ENCODE results near the gene RALGAPA1. TPM values are rescaled to one million over a fixed set of nuclear protein-coding genes. Genes with fewer than 3 reads are reported as not detected.
"Not testable (repeated sequence)": the region's sequence is repeated elsewhere in the genome, so short reads cannot be mapped to it uniquely, and the experiment has no call there.

RALGAPA1 gene
- total and polyA plus RNA-seq, 5 experiments from 2014 or later = 15.3 to 74.2 (median 25.9) TPM

DNA sequence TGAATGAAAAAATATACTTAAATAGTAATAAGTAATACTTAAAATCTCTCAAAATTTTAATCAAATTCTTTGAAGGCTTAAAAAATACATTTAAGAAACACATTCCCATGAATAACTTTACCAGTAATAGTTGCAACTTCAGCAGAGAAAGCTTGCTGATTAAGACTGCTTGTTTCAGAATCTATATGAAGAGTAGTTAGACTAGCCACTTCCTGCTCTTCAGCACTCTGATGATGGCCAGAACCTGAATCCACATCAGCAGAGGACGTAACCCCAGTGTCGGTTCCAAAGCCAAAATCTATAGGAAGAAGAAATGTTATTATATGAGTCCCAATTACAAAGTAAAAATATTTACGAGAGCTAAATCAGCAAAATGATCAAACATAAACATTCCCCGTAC is 125.4 kb downstream of the RALGAPA1 start:
- peaks cover 0 to 59% (median 7%) of the 10 kb centered on the region in 3 donors for H3K36me3 Mint-ChIP-seq
- H3K4me1 Mint-ChIP-seq, H3K9me3 Mint-ChIP-seq, POLR2A ChIA-PET, DNase-seq, H3K27me3 Mint-ChIP-seq, H3K27ac Mint-ChIP-seq, H3K4me3 Mint-ChIP-seq, ATAC-seq: not testable (repeated sequence)

DNA sequence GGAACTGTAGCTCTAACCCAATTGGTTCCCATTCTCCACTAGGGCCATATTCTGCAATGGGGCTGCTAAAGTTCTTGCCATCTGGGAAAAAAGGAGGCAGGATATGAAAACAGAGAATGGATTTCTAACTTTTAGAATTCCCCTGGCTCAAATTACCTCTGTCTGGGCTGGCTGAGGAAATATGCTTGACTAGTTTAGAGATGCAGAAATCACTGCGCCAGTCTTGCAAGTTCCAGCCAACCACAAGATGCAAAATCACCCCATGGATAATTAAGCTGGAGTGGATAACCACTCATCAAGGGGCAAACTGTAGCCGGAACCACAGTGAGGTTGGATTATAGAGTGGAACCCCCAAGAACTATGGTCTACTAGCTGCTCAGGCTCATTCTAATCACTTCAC is 126.3 kb downstream of the RALGAPA1 start:
- no peak overlapping the region for H3K4me3 Mint-ChIP-seq
- ATAC-seq = no peak
- no peak for DNase-seq
- peaks cover 0 to 59% (median 12%) of the 10 kb centered on the region in 3 donors for H3K36me3 Mint-ChIP-seq
- H3K27me3 Mint-ChIP-seq = no peaks in the 10 kb centered on the region
- H3K27ac Mint-ChIP-seq = no peak overlapping the region
- no peaks in the 10 kb centered on the region for H3K9me3 Mint-ChIP-seq
- POLR2A ChIA-PET = no interaction called here
- peaks cover 0 to 2% (median 0%) of the 10 kb centered on the region in 4 donors for H3K4me1 Mint-ChIP-seq

GRCh38 chr14:35678403-35679028 is 130.6 kb downstream of the RALGAPA1 start:
- H3K27me3 Mint-ChIP-seq = no peaks in the 10 kb centered on the region
- H3K4me3 Mint-ChIP-seq = no peak overlapping the region
- DNase-seq (no peak), ATAC-seq (no peak)
- no peaks in the 10 kb centered on the region for H3K4me1 Mint-ChIP-seq
- peaks cover 0 to 74% (median 28%) of the 10 kb centered on the region in 3 donors for H3K36me3 Mint-ChIP-seq
- H3K9me3 Mint-ChIP-seq = no peaks in the 10 kb centered on the region
- peak overlapping the region in 1 of 10 donors; percentile 29 for H3K27ac Mint-ChIP-seq
- POLR2A ChIA-PET = no interaction called here

DNA sequence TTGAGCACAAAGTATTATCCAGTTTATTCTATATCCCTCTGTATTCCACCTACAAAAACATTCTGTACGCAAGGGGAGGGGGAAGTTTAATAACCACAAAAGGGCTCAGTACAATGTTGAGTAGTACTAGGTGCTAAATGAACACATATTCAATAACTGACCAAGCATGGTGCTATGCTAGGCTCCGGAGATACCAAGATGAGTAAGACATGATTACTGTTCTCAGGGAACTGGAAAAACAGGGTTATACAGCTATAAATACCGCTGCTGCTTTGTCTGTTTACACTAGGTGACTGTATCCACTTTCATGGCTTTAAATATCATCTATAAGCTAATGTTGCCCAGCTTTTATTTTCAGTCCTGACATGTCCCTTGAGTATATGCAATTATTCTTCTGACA is 139.3 kb downstream of the RALGAPA1 start:
- DNase-seq (no peak), ATAC-seq (no peak)
- peaks cover 0 to 4% (median 0%) of the 10 kb centered on the region in 4 donors for H3K4me1 Mint-ChIP-seq
- POLR2A ChIA-PET = no interaction called here
- peaks cover 5 to 74% (median 16%) of the 10 kb centered on the region in 3 donors for H3K36me3 Mint-ChIP-seq
- H3K4me3 Mint-ChIP-seq = no peak overlapping the region
- H3K27ac Mint-ChIP-seq = no peak overlapping the region
- H3K27me3 Mint-ChIP-seq = no peaks in the 10 kb centered on the region
- H3K9me3 Mint-ChIP-seq = no peaks in the 10 kb centered on the region

DNA sequence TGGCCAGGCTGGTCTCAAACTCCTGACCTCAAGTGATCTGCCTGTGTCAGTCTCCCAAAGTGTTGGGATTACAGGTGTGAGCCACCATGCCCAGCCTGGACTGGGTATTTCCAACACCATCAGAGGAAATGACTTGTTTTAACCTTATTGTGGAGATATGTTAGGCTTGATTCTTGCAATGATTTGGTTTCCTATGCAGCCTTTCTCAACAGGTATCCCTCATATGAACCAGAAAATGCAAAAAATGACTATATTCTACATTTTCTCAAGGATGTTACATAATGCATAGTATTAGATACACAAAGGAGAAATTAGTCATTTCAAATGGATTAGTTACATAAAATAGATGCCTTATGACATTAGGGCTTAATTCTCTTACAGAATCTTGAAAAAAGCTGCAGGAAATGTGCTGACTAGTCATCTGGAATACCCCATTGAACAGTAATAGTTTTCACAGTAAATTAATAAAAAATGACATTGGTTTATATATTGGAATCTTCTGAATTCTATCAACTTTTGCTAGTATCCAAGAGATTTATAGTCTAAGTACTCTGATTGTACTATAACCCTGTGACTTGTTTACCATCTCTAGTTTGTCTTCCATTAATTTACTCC is 142.6 kb downstream of the RALGAPA1 start:
- DNase-seq (no peak), ATAC-seq (no peak)
- POLR2A ChIA-PET = no interaction called here
- Mint-ChIP-seq H3K9me3 (no peaks in the 10 kb centered on the region), H3K36me3 (peaks cover 18 to 81% (median 28%) of the 10 kb centered on the region in 3 donors), H3K27ac (peak overlapping the region in 1 of 10 donors; percentile 16), H3K4me3 (no peak overlapping the region), H3K27me3 (no peaks in the 10 kb centered on the region), H3K4me1 (peaks cover 0 to 5% (median 0%) of the 10 kb centered on the region in 4 donors)

DNA sequence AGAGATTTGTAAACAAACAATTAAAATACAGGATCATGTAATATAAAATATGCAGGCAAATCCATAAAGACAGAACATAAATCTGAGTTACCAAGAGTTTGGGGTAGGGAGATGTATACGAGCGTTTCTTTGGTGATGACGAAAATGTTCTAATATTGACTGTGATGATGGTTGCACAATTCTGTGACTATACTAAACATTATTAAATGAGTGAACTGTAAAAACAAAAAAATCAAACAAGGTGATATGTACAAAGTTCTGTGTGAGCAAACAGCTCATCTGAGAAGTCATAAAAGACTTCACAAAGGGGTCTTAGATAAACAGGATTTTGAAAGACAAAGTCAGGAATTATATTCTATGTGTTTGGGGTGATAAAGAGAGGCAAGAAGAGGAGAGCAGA is 147.2 kb downstream of the RALGAPA1 start:
- POLR2A ChIA-PET = no interaction called here
- Mint-ChIP-seq H3K36me3 (peaks cover 14 to 64% (median 33%) of the 10 kb centered on the region in 3 donors), H3K27me3 (no peaks in the 10 kb centered on the region), H3K4me3 (no peak overlapping the region), H3K27ac (peak overlapping the region in 2 of 10 donors; percentile 15 to 16), H3K9me3 (no peaks in the 10 kb centered on the region), H3K4me1 (peaks cover 0 to 3% (median 0%) of the 10 kb centered on the region in 4 donors)
- ATAC-seq = no peak
- no peak for DNase-seq

GRCh38 chr14:35653045-35653444 is 156.1 kb downstream of the RALGAPA1 start:
- H3K9me3 Mint-ChIP-seq = no peaks in the 10 kb centered on the region
- POLR2A ChIA-PET = no interaction called here
- ATAC-seq (no peak), DNase-seq (no peak)
- H3K36me3 Mint-ChIP-seq = peaks cover 6 to 60% (median 35%) of the 10 kb centered on the region in 3 donors
- peak overlapping the region in 5 of 10 donors; percentile 6 to 44 (median 32) for H3K27ac Mint-ChIP-seq
- peaks cover 0 to 2% (median 0%) of the 10 kb centered on the region in 4 donors for H3K4me1 Mint-ChIP-seq
- no peaks in the 10 kb centered on the region for H3K27me3 Mint-ChIP-seq
- H3K4me3 Mint-ChIP-seq = no peak overlapping the region

DNA sequence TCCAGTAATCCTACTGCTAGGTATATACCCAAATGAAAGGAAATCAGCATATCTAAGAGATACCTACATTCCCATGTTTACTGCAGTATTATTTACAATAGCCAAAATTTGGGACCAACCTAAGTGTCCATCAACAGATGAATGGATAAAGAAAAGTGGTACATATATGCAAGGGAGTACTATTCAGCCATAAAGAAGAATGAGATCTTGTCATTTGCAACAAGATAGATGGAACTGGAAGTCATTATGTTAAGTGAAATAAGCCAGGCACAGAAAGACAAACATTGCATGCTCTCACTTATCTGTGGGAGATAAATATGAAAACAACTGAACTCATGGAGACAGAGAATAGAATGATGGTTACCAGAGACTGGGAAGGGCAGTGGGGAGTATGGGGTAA is 165.6 kb downstream of the RALGAPA1 start:
- Mint-ChIP-seq H3K4me3 (no peak overlapping the region), H3K9me3 (peaks cover 11 to 39% (median 22%) of the 10 kb centered on the region in 9 donors), H3K36me3 (peaks cover 55 to 84% (median 79%) of the 10 kb centered on the region in 3 donors), H3K27ac (no peak overlapping the region), H3K4me1 (peaks cover 0 to 5% (median 0%) of the 10 kb centered on the region in 4 donors), H3K27me3 (no peaks in the 10 kb centered on the region)
- ATAC-seq = no peak
- DNase-seq = no peak
- POLR2A ChIA-PET = no interaction called here

- H3K4me1 Mint-ChIP-seq = peaks cover 0 to 5% (median 0%) of the 10 kb centered on the region in 4 donors
- H3K27ac Mint-ChIP-seq = no peak overlapping the region
- POLR2A ChIA-PET = no interaction called here
- H3K36me3 Mint-ChIP-seq = peaks cover 45 to 87% (median 70%) of the 10 kb centered on the region in 3 donors
- peaks cover 2 to 30% (median 12%) of the 10 kb centered on the region in 9 donors for H3K9me3 Mint-ChIP-seq
- no peaks in the 10 kb centered on the region for H3K27me3 Mint-ChIP-seq
- DNase-seq (no peak), ATAC-seq (no peak)
- H3K4me3 Mint-ChIP-seq = no peak overlapping the region
Measured at GRCh38 chr14:35637851-35638250, 171.2 kb downstream of the RALGAPA1 start.

GRCh38 chr14:35637269-35637668 is 171.8 kb downstream of the RALGAPA1 start:
- DNase-seq = no peak
- POLR2A ChIA-PET = no interaction called here
- H3K27ac Mint-ChIP-seq = no peak overlapping the region
- no peak overlapping the region for H3K4me3 Mint-ChIP-seq
- no peaks in the 10 kb centered on the region for H3K27me3 Mint-ChIP-seq
- H3K36me3 Mint-ChIP-seq = peaks cover 40 to 84% (median 64%) of the 10 kb centered on the region in 3 donors
- peaks cover 0 to 5% (median 0%) of the 10 kb centered on the region in 4 donors for H3K4me1 Mint-ChIP-seq
- ATAC-seq = no peak
- peaks cover 2 to 24% (median 8%) of the 10 kb centered on the region in 9 donors for H3K9me3 Mint-ChIP-seq

GRCh38 chr14:35632676-35633075 is 176.4 kb downstream of the RALGAPA1 start:
- DNase-seq (no peak), ATAC-seq (no peak)
- POLR2A ChIA-PET = no interaction called here
- no peak overlapping the region for H3K27ac Mint-ChIP-seq
- H3K4me3 Mint-ChIP-seq = no peak overlapping the region
- no peaks in the 10 kb centered on the region for H3K27me3 Mint-ChIP-seq
- peaks cover 11 to 56% (median 30%) of the 10 kb centered on the region in 3 donors for H3K36me3 Mint-ChIP-seq
- H3K4me1 Mint-ChIP-seq = peaks cover 0 to 5% (median 1%) of the 10 kb centered on the region in 4 donors
- H3K9me3 Mint-ChIP-seq = peaks cover 0 to 9% (median 0%) of the 10 kb centered on the region in 9 donors

DNA sequence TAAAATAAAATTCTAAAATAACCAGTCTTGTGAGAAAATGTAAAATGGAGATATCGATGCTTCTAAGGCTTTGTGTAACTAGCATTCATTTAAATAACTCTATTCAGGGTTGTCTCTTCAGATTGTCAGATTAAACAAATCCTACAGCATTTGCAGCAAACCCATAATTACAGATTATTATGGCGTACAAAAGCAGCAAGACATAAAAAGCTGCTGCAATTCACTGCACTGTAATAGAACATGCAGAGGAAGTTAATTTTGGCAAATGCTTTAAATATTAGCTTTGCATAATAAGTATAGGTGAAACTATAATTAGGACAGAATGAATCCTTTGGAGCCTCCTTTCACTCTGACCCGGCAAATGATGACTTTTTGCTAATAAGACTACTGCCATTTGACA is 176.8 kb downstream of the RALGAPA1 start:
- no peaks in the 10 kb centered on the region for H3K27me3 Mint-ChIP-seq
- ATAC-seq (no peak), DNase-seq (no peak)
- H3K36me3 Mint-ChIP-seq = peaks cover 7 to 56% (median 28%) of the 10 kb centered on the region in 3 donors
- POLR2A ChIA-PET = no interaction called here
- H3K4me1 Mint-ChIP-seq = peaks cover 0 to 5% (median 1%) of the 10 kb centered on the region in 4 donors
- peaks cover 0 to 5% (median 0%) of the 10 kb centered on the region in 9 donors for H3K9me3 Mint-ChIP-seq
- no peak overlapping the region for H3K4me3 Mint-ChIP-seq
- no peak overlapping the region for H3K27ac Mint-ChIP-seq

DNA sequence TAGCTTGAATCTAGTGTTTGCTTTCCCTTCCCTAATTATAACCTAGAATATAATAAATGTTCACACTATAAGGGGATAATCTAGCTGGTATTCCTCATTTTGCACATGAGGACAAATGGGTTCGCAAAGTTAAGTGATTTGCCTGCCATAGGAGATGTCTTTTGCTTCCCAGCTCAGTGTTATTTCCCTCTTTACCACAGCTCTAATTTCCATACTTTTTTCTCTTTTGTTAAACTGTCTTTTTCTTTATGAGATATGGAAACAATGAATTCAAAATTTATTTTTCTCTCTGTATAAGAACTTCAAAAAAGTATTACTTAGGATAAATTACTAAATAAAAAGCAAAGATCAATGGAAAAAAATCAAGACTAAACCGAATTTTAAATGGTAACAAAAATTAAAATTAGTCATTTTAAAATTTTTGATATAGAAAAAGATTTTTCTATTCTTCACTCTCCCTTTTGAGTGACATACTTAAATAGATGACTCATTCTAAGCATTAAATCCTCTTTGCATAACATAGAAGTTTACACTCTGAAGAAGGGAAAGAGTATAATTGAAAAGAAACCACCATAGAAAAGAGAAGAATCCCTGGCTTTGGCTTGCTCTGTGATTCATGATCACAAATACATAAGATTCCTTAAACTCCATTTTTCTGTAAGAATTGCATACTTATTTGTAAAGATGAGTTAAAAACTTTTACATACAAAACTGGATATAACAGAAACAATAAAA is 177.9 kb downstream of the RALGAPA1 start:
- Mint-ChIP-seq H3K9me3 (no peaks in the 10 kb centered on the region), H3K27me3 (no peaks in the 10 kb centered on the region), H3K4me1 (peaks cover 0 to 5% (median 1%) of the 10 kb centered on the region in 4 donors), H3K27ac (no peak overlapping the region), H3K4me3 (no peak overlapping the region), H3K36me3 (peaks cover 0 to 55% (median 19%) of the 10 kb centered on the region in 3 donors)
- DNase-seq = no peak
- no peak for ATAC-seq
- POLR2A ChIA-PET = no interaction called here
